Kidney (tissue), 14 donors: ENCODE results near the gene RSPO1. TPM values are rescaled to one million over a fixed set of nuclear protein-coding genes. Genes with fewer than 3 reads are reported as not detected.
"Not testable (repeated sequence)": the region's sequence is repeated elsewhere in the genome, so short reads cannot be mapped to it uniquely, and the experiment has no call there.

Experiments
- DNase-seq, 5 donors: peaks; one replicate each; pipeline ENCODE4 v3.0.0-alpha.2; 2013 to 2020
- FAIRE-seq: peaks from 2 replicates; lab custom pipeline; 2012; peaks lifted over from hg19 to GRCh38; lab: Jason Lieb, UNC
- H3K27ac ChIP-seq, 2 donors: one replicate each; pipeline ENCODE4 v1.7.0; 2013; ENCODE audit warnings: low read depth in 2 of 2, low read length in 2 of 2, inconsistent platforms in 1 of 2
- H3K27me3 ChIP-seq: one replicate; pipeline ENCODE4 v1.7.1; 2013; ENCODE audit warnings: low read length, inconsistent platforms; ENCODE audit not compliant: control insufficient read depth, insufficient read depth
- H3K36me3 ChIP-seq, 3 donors: one replicate each; pipeline versions ENCODE4 v1.7.0 to v1.7.1; 2013; ENCODE audit warnings: low read length in 3 of 3, control low read depth in 1 of 3, inconsistent platforms in 1 of 3; ENCODE audit not compliant: insufficient read depth in 3 of 3, control insufficient read depth in 2 of 3
- H3K4me1 ChIP-seq, 3 donors: one replicate each; pipeline versions ENCODE4 v1.7.0 to v1.7.1; 2013; ENCODE audit warnings: low read length in 3 of 3, inconsistent platforms in 1 of 3, low read depth in 1 of 3; ENCODE audit not compliant: control insufficient read depth in 2 of 3, insufficient read depth in 2 of 3
- H3K4me3 ChIP-seq, 3 donors: one replicate each; pipeline versions ENCODE4 v1.7.0 to v1.8.1; 2013; ENCODE audit warnings: low read length in 3 of 3, control low read depth in 1 of 3, inconsistent platforms in 1 of 3
- H3K9ac ChIP-seq, 3 donors: one replicate each; pipeline versions ENCODE4 v1.7.0 to v1.7.1; 2013; ENCODE audit warnings: low read length in 3 of 3, control low read depth in 1 of 3, inconsistent platforms in 1 of 3
- H3K9me3 ChIP-seq, 3 donors: one replicate each; pipeline versions ENCODE4 v1.7.0 to v1.7.1; 2013; ENCODE audit warnings: low read length in 3 of 3, control low read depth in 1 of 3, inconsistent platforms in 1 of 3; ENCODE audit not compliant: control insufficient read depth in 2 of 3, insufficient read depth in 1 of 3
- CTCF ChIP-seq: IDR thresholded peaks from 3 replicates; pipeline ENCODE4 v1.5.1; 2012; ENCODE audit warnings: mild to moderate bottlenecking, moderate library complexity, borderline replicate concordance; ENCODE audit not compliant: insufficient read depth; ENCODE audit errors: extremely low read depth
- intact Hi-C: fragments of 100-400 bp; cut with DNase I; formaldehyde crosslinking; loops from one replicate; pipeline ENCODE4 v1.11.1; 2022
- polyA plus RNA-seq: library from polyadenylated mRNA; stranded (reverse); fragments of 350-450 nt; fragmentation: Illumina TruSeq; extraction: RNeasy Lipid Tissue Mini Kit (QIAGEN cat#74804); gene quantifications from one replicate; pipeline ENCODE4 v1.2.3, GENCODE V29; 2014; ENCODE audit warnings: low read depth, low replicate concordance; ENCODE audit not compliant: insufficient read depth
- total RNA-seq: library from RNA; stranded (reverse); fragmentation: NEBNext Ultra II Directional; extraction: Animal tissue kit (Norgen Biotek cat#: 25700); gene quantifications from one replicate; pipeline ENCODE4 v1.2.1, GENCODE V29; 2021
- donor health status: control.
- donor health status: control.
- donor health status: control.
- donor health status: control.
- donor health status: control.
- donor health status: DM: yes; HTN: yes; CAD: no.
- donor health status: Normal renal cell carcinoma (clear cell type).

Gene RSPO1
- total and polyA plus RNA-seq, 2 donors from 2014 or later, result 0.19 to 0.26 TPM

DNA sequence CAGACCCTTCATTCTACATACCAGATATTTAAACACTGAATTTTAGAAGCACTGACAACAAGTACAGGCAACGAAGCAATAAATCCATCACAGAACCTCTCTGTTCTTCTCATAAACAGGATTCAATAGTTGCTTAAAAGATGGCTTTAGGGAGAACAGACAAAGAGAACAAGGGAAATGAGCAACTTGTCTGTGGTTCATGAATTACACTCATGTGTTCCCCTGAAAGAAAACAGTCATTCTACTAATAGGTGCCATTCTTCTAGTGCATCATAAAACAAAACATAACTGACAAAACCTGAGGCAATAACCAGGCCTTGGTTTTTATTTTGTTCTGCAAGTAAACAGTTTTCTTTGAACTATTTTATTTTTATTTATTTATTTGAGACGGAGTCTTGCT, 45.8 kb downstream of the RSPO1 start:
- H3K9me3 ChIP-seq, result no peaks in the 10 kb centered on the region
- TF ChIP-seq CTCF, result no peak
- H3K4me3 ChIP-seq, result no peak overlapping the region
- H3K9ac ChIP-seq, result no peak overlapping the region
- H3K36me3 ChIP-seq, result peaks cover 2 to 32% (median 20%) of the 10 kb centered on the region in 3 donors
- FAIRE-seq, result no peak
- no peaks in the 10 kb centered on the region for H3K27me3 ChIP-seq
- intact Hi-C loops, result no loop called here
- no peaks in the 10 kb centered on the region for H3K4me1 ChIP-seq
- no peak for DNase-seq
- no peak overlapping the region for H3K27ac ChIP-seq

- H3K4me1 ChIP-seq, DNase-seq, intact Hi-C loops, H3K27ac ChIP-seq, H3K9ac ChIP-seq, FAIRE-seq, H3K9me3 ChIP-seq, H3K27me3 ChIP-seq, H3K4me3 ChIP-seq: not testable (repeated sequence)
- peaks cover 5 to 39% (median 29%) of the 10 kb centered on the region in 3 donors for H3K36me3 ChIP-seq
Observed at GRCh38 chr1:37584544-37584943, 50.1 kb downstream of the RSPO1 start.

- Histone ChIP-seq H3K9ac (no peak overlapping the region), H3K4me1 (no peaks in the 10 kb centered on the region), H3K27me3 (no peaks in the 10 kb centered on the region), H3K27ac (no peak overlapping the region), H3K9me3 (no peaks in the 10 kb centered on the region), H3K36me3 (peaks cover 15 to 52% (median 47%) of the 10 kb centered on the region in 3 donors), H3K4me3 (no peak overlapping the region)
- FAIRE-seq (no peak), DNase-seq (no peak)
- intact Hi-C loops, result no loop called here
- TF ChIP-seq CTCF, result no peak
Observed at GRCh38 chr1:37575692-37576091, 59.0 kb downstream of the RSPO1 start.

- no peak for DNase-seq
- no peak overlapping the region for H3K27ac ChIP-seq
Observed at GRCh38 chr1:37574834-37575480, 59.7 kb downstream of the RSPO1 start.

More at GRCh38 chr1:37574834-37575480, 59.7 kb downstream of the RSPO1 start:
- Histone ChIP-seq H3K4me3 (no peak overlapping the region), H3K9me3 (no peaks in the 10 kb centered on the region), H3K36me3 (peaks cover 15 to 50% (median 47%) of the 10 kb centered on the region in 3 donors), H3K9ac (no peak overlapping the region), H3K27me3 (no peaks in the 10 kb centered on the region), H3K4me1 (no peaks in the 10 kb centered on the region)
- TF ChIP-seq CTCF, result no peak
- no peak for FAIRE-seq
- intact Hi-C loops, result no loop called here
